GM19463 (cell line): ENCODE measurements around the gene CALML3.

Source experiments
- ATAC-seq: cut with Tn5 transposase; IDR thresholded peaks from one replicate; pipeline ENCODE4 v1.9.1; 2021; ENCODE audit warnings: mild to moderate bottlenecking, moderate library complexity; ENCODE audit not compliant: unreplicated experiment

Gene CALML3

DNA sequence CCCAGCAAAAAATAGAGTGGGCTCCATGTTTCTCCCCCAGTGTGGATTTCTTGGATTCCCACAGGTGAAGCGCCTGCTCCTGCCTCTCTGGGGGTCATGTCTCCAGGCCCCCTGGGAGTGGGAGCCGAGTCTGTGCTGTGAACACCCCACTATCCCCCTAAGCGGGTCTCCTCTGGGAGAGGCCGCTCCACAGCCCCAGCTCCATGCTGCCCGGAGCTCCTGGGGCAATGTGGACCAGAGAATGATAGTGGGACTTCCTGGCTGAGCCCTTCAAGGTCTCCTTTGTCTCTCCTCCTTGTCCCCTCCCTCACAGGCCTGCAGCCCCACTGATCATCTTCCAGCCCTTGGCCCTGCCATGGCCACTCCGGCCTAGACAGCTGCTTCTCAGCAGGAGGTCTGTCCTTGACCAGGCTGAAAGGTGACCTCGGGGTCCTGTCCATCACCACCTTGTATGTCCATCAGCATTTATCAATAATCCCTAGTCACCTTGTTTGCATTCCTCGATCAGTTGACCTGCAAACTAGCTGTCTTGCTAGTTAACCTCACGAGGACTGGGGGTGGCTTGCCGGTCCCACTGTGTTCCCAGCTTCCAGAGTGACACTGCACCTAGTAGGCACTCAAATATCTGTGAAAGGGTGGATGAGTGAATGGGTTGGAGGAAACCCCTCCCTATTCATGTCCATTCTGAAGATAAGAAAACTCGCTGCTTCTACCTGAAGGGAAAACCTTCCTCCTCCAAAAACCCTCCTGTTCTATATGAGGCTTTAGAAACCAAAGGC, 776 bp upstream of the CALML3 start:
- no peak for ATAC-seq

DNA sequence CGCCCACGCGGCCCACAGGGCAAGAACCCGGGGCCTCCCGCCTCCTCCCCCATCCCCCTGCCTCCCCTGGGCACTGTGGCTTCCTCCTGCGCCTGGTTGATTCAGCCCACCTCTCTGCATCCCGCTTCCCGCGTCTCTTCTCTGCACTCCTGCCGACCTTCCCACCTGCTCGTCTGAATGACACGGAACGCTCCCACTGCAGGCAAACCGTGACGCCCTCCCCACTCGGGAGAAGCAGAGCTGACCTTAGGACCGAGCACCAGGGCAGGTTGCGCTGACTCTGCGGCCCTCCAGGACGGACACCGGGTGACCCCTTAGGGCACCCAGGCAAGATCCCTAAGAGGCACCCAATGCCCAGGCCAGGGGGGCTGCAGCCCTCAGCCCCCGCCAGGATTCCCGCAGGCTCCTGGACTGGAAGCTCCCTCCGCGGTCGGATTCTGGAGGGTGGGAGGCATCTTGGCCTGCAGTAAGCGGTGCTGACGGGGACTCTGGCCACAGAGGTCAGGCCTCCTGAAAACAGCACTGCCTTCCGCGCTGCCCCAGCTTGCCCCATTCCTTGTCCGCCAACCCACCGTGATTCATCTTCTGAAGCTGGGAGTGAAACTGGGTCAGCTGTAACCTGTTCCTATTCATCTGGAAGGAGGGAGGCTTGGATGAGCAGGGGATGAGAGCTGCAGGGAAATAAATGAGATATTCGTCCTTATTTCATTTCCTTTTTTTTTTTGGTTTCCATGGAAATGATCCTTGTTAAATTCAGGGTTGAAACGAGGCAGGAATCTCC, 990 bp downstream of the CALML3 start:
- ATAC-seq = no peak

DNA sequence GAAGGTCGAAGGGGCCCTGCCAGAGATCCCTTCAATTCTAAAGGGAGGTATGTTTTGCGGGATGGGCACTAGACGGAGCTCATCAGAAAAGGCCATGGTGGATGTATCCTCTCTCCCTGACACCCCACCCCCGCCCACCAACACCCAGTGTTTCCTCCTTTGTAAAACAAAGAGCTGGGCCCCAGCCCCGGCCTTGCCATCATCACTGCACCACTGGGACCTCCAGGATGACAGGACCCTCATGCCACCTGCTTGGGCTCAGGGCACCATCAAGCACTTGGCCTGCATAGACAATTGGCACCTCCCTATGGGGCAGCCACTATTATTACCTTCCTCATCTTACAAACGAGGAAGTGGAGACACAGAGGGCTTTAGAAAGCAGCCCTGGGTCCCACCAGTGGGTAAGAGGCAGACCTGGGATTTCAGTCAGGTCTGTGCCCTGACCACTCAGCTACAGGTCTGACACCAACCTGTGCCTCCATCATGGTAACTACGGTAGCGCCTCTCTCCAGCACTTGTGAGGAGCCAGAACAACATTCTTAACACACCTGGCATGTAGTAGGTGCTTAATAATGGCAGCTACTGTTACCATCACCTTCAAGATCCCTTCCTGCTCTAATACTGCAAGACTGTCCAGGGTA, 2.0 kb downstream of the CALML3 start:
- no peak for ATAC-seq

DNA sequence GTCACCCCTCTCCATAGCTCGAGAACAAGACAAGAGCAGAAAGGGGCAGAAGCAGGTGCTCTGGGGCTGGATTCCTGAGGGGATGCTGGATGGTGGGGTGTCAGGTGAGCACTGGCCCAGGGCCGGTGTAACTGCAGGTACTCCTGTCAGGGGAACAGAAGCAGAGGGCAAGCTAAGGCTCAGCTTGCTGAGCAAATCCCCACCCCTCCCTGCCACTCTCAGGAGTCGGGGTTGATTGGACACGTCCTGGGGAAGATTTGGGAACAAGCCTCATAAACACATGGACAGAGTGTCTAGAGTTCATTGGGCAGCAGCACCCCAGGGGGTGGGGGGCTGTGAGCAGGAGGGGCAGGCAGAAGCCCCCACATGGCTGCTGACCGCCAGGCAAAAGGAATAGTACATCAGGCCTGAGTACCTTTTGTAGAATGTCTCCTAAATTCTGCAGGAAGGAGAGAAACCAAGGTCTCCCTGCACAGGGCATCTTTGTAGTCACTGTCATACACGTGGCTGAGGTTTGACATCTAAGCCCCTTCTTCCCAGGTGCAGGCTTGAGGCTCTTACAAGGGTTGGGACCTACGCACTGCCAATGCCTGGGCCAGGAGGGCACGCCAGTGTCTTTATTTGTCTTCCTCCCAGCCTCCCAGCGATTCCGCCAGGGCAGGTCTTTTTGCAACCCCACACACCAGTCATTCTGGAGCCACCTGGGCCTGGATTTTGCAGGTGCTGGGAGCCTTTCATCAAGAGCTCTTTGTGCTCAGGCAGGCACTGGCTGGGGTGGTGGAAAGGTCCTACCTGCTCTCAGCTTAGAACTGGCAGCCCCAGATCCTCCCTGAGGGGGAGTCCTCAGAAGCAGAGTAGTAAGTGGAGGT, 2.8 kb downstream of the CALML3 start:
- ATAC-seq = no peak

DNA sequence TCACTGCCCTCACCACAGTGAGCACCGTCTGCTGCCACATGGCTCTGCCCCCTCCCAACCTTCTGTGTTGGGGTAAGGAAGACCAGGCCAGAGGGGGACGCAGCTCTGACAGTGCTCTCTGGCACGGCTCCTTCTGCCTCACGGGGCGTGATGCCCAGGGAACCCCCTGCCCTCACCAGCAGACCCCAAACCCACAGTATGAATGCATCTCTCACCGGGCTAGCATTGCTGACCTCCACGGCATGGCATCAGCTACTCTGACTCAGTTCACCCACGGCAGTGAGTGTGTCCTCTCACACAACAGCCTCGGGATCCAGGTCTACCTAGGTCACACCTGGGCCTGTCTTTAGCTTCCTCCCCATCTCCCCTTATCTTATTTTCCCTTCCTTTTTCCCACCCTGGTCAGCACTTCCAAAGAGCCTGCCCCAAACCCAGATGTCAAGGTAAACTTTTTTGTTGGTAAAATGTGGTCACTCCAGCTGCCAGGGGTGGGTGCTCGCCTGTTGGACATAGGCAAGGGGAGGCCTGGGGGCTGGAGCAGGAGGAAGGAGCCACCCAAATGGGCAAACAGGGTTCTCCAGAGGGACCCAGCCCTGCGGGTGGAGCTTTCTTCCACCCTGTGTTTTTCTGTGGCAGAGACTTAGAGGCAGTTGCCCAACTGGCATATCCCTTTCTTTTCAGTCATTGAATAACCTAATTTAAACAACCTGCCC, 4.4 kb downstream of the CALML3 start:
- ATAC-seq = no peak

DNA sequence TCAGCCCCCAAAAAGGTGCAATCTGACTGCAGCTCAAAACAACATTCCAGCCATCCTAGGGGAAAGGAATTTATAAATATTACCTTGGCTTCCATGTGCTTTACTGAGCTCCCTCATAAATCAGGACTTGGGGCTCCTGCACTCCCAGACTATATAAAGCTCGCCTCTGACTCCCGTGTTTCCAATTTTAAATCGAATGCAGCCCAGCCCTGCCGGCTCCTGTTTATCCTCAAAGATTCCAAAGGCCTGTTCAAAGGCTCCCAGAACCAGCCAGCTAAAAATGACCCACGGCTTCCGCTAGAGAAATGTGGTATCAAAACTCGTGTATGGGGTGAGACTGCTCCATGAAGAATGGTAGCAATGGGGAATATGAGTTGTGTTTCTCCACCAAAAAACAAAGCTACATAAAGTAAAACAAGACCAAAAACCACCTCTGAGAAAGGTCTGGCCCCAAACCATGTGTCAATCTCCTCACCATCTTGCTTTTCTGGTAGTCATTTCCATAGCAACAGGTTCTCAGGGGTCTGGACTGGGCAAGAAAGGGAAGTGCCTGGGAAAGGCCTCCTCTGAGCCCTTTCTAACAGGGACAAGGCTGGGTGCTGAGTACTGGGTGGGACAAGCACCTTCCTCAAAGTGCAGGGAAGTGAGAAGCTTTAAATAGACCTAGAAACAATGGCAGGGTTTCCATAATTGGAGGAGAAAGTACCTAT, 5.1 kb downstream of the CALML3 start:
- ATAC-seq = no peak

DNA sequence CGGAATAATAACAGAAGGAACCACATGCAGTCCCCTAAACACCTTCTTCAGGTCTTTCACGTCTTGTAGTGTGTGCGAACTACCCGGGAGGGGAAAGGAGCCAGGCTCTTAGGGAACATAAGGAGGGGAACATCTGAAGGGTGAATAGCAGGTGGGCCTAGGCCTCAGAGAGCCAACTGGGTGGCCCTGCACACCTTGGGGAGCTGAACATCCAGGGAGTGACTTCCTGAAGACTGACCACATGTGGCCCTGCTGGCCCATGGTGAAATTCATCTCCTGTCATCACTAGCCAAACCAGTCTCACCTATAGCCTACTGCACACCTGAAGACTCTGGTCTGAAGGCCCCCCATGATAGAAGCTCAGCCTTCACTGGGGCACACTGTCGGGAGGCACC, 5.6 kb downstream of the CALML3 start:
- ATAC-seq = no peak

DNA sequence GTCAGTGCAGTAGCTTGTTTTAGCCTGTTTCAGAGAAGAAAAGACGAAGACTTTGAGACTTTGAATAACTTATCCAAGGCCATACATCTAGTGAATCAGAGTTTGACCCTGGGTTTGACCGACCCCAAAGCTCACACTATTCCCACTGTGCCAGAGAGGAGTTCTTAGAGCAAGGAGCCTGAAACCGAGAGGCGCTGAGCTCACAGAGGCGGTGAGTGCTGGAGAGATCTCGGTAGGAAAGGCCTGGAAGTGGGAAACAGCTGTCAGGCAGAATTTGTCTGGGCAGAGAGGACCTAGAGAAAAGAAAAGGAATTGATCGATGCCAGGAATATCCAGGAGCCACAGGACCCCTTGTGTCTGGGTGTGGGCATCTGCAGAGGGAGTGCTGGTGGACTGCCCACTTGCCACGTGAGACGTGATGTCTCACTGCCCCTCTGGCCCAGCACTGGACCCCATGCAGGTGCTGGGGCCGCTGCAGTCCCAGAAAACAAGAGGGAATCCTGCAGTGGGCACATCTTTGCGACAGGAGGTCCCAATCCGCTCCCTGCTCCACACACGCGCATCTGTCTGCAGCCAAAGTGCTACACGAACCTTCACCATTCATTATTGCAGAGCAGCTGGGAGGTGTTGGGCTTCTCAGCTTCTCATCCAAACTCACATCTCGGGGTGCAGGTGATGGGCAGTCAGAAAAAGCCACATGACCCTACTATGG, 6.2 kb downstream of the CALML3 start:
- no peak for ATAC-seq

DNA sequence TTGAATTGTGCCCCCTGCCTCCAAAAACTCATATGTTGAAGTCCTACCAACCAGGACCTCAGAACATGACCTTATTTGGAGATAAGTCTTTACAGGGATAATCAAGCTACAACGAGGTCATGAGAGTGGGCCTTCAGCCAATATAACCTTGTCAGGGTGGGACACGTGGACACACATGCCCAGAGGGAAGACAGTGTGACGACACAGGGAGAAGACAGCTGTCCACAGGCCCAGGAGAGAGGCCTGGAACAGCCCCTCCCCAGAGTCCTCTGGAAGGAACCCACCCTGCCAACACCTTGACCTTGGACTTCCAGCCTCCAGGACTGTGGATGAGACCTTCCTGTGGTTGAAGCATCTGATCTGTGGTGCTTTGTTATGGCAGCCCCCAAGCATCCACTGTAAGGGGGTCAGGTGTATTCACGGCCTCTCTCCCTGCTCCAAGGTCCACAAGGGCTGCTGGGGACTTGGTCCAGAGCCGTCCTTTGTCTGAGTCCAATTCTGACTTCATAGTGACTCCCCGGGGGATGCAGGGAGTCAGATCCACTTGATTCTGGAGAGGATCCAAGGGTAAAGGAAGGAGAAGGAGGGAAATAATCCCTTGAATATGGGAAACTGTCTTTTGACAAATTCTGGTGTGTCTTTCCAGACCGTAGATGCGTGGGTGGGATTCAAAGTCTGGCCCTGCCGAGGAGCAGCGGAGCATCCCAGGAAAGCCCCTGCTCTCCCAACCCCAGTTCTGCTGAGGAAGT, 7.0 kb downstream of the CALML3 start:
- ATAC-seq = no peak

DNA sequence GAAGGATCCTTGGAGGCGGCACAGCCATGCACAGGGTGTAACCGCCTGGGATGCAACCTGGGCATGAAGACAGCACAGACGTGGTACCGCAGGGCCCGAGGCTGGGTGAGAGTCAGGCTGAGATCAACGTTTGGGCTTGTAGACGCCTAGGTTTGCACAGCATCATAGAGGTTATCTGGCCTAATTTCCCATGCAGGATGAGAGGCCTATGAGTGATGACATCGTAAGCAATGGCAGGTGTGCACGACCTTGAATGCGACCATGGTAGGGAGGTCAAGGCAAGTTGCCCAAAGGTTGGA, 7.5 kb downstream of the CALML3 start:
- no peak for ATAC-seq

DNA sequence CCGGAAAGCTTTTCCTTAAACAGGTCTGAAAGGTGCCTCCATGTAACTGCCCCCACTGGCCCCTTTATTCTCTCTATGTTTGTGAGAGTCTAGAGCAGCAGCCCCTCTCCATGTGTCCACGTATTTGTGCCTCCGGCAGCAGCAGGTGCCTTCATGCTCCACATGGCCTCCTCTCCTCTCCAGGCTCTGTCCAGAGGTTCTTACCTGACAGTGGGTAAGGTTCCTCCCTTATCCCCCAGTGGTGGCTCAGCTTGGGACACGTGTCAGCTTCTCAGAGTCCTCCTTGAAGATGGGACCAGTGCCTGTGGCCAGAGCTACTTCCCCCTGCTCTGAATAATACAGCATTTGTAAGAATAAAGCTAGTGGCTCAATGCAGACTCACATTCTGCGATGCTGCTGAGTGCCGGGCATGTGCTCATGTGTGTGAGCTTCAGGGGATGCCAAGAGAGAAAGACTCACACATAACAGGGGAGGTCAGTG, 7.9 kb downstream of the CALML3 start:
- no peak for ATAC-seq

DNA sequence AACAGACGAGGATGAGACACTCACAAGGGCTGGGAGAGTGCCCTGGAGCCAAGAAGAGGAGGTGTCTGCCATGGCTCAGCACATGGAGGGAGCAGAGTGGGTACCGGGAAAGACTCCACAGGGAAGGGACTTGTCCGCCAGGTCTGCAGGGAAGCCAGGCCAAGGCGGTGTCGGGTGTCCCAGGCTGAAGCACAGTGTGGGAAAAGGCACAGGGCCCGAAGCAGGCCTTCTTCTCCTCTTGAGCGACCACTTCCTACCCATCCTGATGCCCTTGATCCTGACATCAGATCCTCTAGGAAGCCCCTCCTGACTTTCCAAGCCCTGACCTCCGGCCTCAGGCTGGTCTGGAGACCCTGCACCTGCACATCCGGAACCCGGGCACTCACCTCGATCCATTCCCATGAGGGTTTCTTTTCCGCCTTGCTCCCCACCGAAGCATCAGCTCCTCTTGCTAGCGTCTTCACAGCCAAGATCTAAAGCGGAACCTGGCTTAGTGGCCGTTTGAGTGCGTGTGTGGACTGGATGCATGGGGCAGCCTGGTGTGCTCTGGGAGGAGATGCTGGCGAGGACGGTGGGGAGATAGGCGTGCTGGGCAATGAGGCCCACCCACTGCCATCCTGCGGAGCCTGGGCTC, 8.5 kb downstream of the CALML3 start:
- ATAC-seq = no peak

DNA sequence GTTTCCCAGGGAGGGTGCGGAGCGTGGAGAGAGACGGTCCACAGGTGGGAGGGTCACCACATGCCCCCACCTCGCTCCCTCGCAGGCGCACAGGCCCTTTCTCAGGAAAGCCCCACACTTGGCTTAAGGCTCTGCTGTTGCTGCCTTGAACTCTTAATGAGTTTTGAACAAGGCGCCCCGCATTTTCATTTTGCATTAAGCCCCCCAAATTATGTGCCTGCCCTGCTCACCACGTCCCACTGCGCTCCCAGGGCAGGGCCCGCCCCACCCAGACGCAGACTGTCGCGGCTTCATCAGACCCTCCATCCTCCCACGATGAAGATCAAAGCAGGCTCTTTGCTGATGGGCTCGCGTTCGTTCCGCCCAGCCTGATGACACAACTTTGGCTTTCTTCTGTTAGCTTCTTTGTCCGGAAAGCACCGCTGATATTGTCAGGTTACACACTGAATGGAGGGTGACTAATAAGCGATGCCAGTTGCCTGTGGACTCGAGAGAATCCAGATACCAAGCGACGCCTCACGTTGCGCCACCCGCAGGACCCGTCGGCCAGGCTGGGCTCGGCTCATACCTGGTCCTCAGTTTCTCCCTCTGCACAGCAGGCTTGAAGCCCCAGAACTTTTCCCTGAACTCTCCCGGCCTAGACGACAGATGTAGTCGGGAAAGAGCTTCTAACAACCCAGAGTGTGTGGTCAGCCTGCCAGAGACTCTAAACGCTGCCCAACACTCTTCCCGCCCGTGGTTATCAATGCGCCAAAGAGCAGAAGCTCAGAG, 9.5 kb downstream of the CALML3 start:
- no peak for ATAC-seq

DNA sequence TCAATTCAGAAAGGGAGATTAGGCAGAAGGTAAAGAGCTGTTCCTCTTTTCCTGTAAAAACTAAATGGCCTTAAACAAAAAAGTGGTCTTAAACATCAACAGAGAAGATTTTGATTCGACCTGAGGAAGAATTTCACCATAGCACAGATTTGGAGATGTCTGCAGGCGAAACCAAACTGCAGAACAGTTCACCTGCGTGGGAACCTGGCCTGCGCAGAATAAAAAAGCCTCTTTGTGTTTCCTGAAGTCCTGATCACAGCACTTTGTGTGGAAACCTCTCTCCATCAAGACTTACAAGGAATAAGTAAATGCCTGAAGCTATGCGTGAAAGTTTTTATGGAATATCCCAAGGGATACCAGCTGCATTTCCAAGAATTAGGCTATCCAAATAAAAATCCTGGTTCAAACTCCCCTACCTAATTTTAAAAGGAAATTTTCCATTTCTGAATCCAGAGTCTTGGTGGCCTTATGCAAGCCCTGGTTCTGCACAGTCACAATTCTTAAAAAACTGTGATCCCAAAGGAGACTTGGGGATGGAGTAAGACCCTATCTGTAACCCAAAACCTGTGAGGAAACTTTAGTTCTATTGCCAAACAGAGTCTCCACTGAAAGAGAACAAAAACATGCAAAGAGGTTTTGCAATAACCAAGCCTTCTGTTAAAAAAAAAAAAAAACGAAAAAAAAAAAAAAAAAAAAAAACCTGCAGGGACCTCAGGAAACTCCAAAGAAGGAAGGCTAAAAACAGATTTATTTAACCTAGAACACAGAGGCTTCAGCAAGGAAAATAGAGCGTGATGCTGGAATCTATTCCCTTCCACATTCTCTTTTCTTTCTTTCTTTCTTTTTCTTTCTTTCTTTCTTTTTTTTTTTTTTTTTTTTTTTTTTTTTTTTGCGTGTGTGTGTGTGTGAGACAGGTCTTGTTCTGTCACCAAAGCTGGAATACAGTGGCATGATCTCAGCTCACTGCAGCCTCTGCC, 10.4 kb downstream of the CALML3 start:
- ATAC-seq = no peak

DNA sequence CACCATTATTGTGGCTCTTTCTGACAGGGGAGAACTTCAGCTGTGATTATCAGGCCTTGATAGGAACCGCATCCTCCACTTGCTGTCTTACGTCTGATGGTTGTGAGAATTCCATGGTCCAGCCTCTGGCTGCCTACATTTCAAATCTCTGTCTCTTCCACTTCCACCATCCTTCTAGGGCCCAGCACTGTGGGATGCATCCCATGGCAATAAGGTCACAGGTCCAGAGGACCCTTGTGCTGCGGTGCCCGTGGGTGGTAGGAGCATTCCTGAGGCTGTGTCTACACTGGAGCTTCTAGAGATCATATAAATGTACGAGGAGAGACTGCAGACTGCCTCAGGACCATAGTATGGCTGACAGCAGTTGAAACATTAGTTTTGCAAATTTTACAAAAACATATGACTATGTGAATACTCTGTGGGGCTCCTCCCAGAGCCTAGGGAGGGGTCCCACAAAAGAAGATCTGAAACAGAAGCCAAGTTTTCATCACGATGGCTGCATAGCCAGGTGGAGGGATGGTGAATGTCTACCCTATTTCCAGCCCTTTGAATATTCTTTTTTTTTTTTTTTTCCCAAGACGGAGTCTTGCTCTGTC, 11.8 kb downstream of the CALML3 start:
- ATAC-seq = no peak

DNA sequence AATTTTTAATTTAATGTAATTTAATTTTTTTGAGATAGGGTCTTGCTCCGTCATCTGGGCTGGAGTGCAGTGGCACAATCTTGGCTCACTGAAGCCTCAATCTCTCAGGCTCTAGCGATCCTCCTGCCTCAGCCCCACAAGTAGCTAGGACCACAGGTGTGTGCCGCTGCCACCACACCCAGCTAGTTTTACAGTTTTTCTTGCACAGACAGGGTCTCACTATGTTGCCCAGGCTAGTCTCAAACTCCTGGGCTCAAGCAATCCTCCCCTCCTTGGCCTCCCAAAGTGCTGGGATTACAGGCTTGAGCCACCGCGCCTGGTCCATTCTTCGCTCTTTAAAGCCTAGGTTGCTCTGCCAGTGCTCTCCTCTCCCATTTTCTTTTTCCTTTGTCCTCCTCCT, 12.9 kb downstream of the CALML3 start:
- ATAC-seq = no peak
